Stimulated activated CD8-positive, alpha-beta memory T cell treated with anti-CD3 and anti-CD28 coated beads, Interleukin-4, amount 100 ng/mL, for 24 hours (primary cell): ENCODE results near the gene CTCF.

Experiments
- DNase-seq: peaks from one replicate; pipeline ENCODE4 v3.0.0-alpha.2; 2020; ENCODE audit warnings: low read depth

The CTCF gene

GRCh38 chr16:67666559-67667452, 104.5 kb downstream of the CTCF start, which contains the start of the genes C16orf86 and ENKD1:
Gene C16orf86 (plus strand): TSS chr16:67666814. CDS start chr16:67666971, 157 bp downstream.
Gene ENKD1 (minus strand): TSS chr16:67666750. CDS start chr16:67666442, 308 bp downstream.
- peak; percentile 73 for DNase-seq

GRCh38 chr16:67667453-67667816, 105.1 kb downstream of the CTCF start:
- DNase-seq: no peak

GRCh38 chr16:67667817-67668494, 105.6 kb downstream of the CTCF start:
- DNase-seq: peak; percentile 58

GRCh38 chr16:67668495-67669157, 106.3 kb downstream of the CTCF start:
- no peak for DNase-seq

- DNase-seq: no peak
Observed at GRCh38 chr16:67669499-67670101, 107.3 kb downstream of the CTCF start.

GRCh38 chr16:67672306-67672705, 110.0 kb downstream of the CTCF start:
- DNase-seq: no peak

- no peak for DNase-seq
Observed at GRCh38 chr16:67672739-67673662, 110.7 kb downstream of the CTCF start.

GRCh38 chr16:67673712-67674580, 111.6 kb downstream of the CTCF start:
- DNase-seq: no peak

- DNase-seq: no peak
Observed at GRCh38 chr16:67674851-67675578, 112.7 kb downstream of the CTCF start.

GRCh38 chr16:67675579-67675935, 113.2 kb downstream of the CTCF start:
- DNase-seq: no peak

- no peak for DNase-seq
Observed at GRCh38 chr16:67675999-67676398, 113.7 kb downstream of the CTCF start.

GRCh38 chr16:67676516-67676915, 114.2 kb downstream of the CTCF start:
- no peak for DNase-seq

- DNase-seq: no peak
Observed at GRCh38 chr16:67676939-67677338, 114.6 kb downstream of the CTCF start.

GRCh38 chr16:67677712-67678111, 115.4 kb downstream of the CTCF start:
- DNase-seq: no peak

- DNase-seq: no peak
Observed at GRCh38 chr16:67678354-67679023, 116.2 kb downstream of the CTCF start.

GRCh38 chr16:67679935-67680897, 117.9 kb downstream of the CTCF start:
- DNase-seq: no peak

GRCh38 chr16:67683767-67684166, 121.4 kb downstream of the CTCF start:
- DNase-seq: no peak
